Hindlimb muscle (tissue), 1 donor: Measurements from ENCODE around the gene SP140L. TPM values are rescaled to one million over a fixed set of nuclear protein-coding genes. Genes with fewer than 3 reads are reported as not detected.
"Not testable (repeated sequence)": the region's sequence is repeated elsewhere in the genome, so short reads cannot be mapped to it uniquely, and the experiment has no call there.

ENCODE experiments used
- DNase-seq: peaks from one replicate; pipeline ENCODE4 v3.0.0-alpha.2; 2013
- polyA plus RNA-seq: library from polyadenylated mRNA; unstranded; fragments of 120-200 nt; gene quantifications from one replicate; pipeline ENCODE4 v1.2.1, GENCODE V29; 2013; ENCODE audit not compliant: insufficient read length

Gene SP140L
- polyA plus RNA-seq, 1 donor, result 7.7 TPM

DNA sequence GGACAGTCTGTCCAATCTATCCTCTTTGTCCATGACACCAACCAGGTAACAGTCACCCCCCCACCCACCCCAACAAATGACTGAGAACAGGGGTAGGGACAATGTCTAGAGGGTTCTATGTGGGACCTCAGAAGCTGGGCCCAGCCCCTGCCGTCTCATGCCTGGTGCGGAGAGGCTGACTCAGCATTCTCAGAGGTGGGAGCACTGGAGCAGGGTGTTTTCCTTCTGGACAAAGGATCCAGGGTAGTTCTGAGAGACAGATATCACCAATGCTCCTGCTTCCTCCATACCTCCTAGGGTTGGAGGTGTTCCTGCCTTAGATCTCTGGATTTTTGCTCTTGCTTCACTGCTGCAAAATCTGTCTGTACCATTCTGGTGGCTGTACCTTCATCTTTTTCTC, 55.1 kb downstream of the SP140L start:
- DNase-seq, result no peak

- DNase-seq, result no peak
Observed at GRCh38 chr2:230383453-230383852, 56.5 kb downstream of the SP140L start.

- no peak for DNase-seq
Observed at GRCh38 chr2:230384986-230385385, 58.0 kb downstream of the SP140L start.

DNA sequence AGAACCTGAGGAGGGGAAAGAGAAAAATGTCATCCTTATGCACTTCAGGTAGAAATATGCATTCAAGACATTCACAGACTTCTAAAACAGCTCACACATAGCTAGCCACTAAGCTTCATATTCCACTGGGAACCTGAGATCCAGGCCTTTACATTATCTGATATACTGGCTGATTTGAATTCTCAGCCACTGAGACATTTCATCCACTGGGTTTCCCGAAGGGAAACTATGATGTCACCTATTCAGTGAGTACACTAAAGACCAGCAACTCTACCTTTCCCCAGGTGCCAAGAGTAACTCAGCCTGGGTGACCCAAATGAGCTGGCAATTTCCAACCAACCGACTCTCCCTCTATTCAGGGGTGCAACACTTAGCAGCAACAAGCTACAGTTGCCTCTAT, 67.3 kb downstream of the SP140L start:
- no peak for DNase-seq

- not testable (repeated sequence) for DNase-seq
Observed at GRCh38 chr2:230398698-230399097, 71.7 kb downstream of the SP140L start.

GRCh38 chr2:230400041-230400440, 73.0 kb downstream of the SP140L start:
- no peak for DNase-seq

DNA sequence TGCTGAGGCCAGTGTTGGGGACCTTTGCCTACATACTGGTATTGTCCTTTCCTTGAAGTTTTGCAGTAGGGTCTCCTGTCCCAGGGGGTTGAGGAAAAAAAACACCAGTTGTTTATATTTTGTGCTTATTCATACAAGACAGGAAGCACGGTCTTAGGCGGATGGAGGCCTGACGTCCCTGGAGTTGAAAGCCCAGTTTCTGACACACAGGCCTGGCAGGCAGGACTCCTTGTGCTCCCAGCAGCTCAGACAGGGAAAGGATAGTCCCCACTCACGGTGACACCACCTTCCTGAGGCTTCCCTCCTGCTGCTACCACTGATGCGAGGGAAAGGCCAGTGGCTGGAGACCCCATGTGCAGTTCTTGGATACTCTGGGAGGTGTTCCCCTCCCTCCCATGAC, 73.5 kb downstream of the SP140L start:
- no peak for DNase-seq

GRCh38 chr2:230401026-230401425, 74.0 kb downstream of the SP140L start:
- DNase-seq, result not testable (repeated sequence)

GRCh38 chr2:230403746-230404145, 76.8 kb downstream of the SP140L start:
- no peak for DNase-seq

DNA sequence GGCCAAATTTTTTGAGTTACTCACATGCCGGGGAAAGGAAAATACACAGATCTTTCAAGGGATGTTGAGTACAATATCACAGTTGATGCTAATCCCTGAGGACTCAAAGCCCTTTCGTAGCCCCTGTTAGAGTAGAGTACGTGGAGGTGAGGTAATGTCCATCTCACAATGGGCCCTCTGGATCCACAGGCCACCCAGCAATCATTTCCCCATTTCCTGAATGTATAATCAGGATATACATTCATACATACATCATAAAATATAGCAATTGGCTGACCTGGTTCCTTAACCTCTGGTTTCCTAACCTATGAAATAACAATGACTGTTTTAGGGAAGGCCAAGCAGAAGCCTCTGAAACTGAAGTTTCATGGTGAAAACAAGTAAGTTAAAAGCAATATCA, 78.8 kb downstream of the SP140L start:
- no peak for DNase-seq

- DNase-seq, result no peak
Observed at GRCh38 chr2:230408244-230408842, 81.3 kb downstream of the SP140L start.

DNA sequence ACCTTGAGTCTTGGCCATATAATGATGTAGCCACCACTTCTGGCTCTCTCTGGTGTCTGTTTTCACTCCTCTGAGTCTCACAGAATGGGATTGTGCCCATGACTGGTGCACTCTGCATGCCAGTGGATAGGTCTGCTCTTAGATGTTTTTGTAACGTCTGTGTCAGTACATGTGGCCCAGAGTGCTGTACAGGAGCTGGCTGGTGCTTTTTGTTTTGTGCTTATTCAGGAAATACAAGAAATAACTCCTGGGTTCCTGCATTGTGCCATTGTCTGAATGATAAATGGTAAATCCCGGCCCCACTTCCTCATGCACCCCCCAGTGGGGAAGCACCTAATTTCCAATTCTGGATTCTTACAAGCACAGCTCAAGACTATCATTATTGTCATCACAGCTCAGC, 82.3 kb downstream of the SP140L start:
- not testable (repeated sequence) for DNase-seq

GRCh38 chr2:230410263-230410662, 83.3 kb downstream of the SP140L start:
- no peak for DNase-seq

GRCh38 chr2:230410861-230411569, 84.0 kb downstream of the SP140L start:
- no peak for DNase-seq

GRCh38 chr2:230411570-230412370, 84.8 kb downstream of the SP140L start:
- peak; percentile 82 for DNase-seq

- DNase-seq, result no peak
Observed at GRCh38 chr2:230412371-230412711, 85.3 kb downstream of the SP140L start.

DNA sequence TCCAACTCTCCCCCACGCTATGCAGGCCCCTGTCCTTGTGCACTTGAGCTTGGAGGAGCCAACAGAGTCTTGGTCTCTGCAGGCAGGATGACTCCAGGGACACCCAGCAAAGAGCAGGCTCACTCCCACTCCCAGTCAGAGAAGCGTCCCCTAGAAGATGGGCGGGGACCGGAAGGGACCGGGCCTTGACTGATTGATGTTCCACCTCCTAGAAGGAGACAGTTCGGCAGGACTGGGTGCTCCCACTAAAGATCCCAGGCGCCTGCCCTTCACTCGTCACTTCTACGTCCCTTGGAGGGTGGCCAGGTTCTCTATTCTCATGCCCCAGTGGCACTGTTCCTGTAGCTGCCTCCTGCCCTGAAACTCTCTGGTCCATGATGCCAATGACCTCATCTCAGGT, 85.9 kb downstream of the SP140L start:
- no peak for DNase-seq

DNA sequence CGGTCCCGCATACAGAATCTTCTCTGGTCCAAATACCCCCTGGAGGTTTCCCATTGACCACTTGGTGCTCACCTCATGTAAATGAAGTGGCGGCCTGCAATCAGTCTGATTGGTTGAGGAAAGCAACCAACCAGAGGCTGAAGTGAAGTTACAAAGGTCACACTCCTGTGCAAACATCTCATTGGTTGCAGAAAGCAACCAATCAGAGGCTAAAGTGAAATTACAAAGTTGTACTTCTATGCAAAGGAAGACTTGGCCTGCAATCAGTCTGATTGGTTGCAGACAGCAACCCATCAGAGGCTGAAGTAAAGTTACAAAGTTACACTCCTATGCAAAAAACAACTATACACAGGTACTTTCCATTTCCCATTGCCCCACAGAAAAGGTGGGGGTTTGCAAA, 86.5 kb downstream of the SP140L start:
- no peak for DNase-seq

GRCh38 chr2:230414302-230414701, 87.3 kb downstream of the SP140L start:
- no peak for DNase-seq

GRCh38 chr2:230416061-230416721, 89.2 kb downstream of the SP140L start, which contains the start of gene SP100:
Gene SP100, plus strand, starts transcription at chr2:230416201. Its CDS starts 96 bp downstream, at chr2:230416297.
- DNase-seq, result peak; percentile 79

DNA sequence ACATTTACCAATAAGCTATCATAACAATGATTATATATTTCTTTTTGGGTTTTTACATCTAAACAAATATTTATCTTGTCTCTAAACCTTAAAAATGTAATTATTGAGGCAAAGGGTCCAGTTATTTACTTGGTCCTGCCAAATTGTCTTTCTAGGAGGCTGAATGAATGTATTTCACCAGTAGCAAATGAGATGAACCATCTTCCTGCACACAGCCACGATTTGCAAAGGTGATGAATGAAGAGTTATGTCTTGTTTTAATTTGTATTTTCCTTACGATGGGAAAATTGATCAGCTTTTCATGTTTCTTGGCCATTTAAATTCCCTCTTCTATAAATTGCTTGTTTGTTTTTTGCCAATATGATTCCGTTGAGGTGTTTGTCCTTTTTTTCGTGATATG, 90.4 kb downstream of the SP140L start:
- no peak for DNase-seq

- DNase-seq, result no peak
Observed at GRCh38 chr2:230418341-230419016, 91.5 kb downstream of the SP140L start.

DNA sequence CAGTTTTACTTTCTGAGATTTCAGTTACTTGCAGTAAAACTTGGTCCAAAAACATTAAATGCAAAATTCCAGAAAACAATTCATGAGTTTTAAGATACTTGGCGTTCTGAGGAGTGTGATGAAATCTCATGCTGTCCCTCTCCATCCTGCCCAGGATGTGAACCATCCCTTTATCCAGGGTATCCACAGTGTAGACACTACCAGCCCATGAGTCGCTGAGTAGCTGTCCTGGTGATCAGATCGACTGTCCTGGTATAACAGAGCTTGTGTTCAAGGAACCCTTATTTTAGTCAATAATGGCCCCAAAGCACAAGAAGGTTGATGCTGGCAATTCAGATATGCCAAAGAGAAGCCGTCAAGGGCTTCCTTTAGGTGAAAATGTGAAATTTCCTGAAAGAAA, 92.2 kb downstream of the SP140L start:
- no peak for DNase-seq
